ENCODE results near the gene E2F6.

GRCh38 chr2:11506611-11506969, 40.6 kb upstream of the E2F6 start:
- no peak for TF ChIP-seq CTCF (IDR thresholded peaks at IDR 0.05; ENCODE audit: insufficient read depth, low read depth, low read length)
- TF ChIP-seq EZH2 (IDR thresholded peaks at IDR 0.05; ENCODE audit: insufficient read depth, low read length): no peak

Data from astrocyte (in vitro differentiated cells and primary cell).